Keratinocyte (primary cell): ENCODE measurements around the gene ITPR1. TPM values are rescaled to one million over a fixed set of nuclear protein-coding genes. Genes with fewer than 3 reads are reported as not detected.

ENCODE experiments used
- DNase-seq: peaks from one replicate; pipeline ENCODE4 v3.0.0-alpha.2; 2011; ENCODE audit warnings: low read depth, missing footprints, low spot score
- FAIRE-seq: peaks from 2 replicates; lab custom pipeline; 2011; peaks lifted over from hg19 to GRCh38; lab: Jason Lieb, UNC
- H2AFZ ChIP-seq: 2 replicates; pipeline ENCODE4 v1.6.0; 2012; ENCODE audit warnings: low read length, control low read depth, inconsistent platforms; ENCODE audit not compliant: control insufficient read depth
- H3K27ac ChIP-seq: 2 replicates; pipeline ENCODE4 v1.5.1; 2011; ENCODE audit warnings: low read length; ENCODE audit not compliant: control insufficient read depth, insufficient read depth
- H3K27me3 ChIP-seq: 3 replicates; pipeline ENCODE4 v1.6.0; 2011; ENCODE audit warnings: low read length; ENCODE audit not compliant: control insufficient read depth, insufficient read depth; ENCODE audit errors: extremely low read depth
- H3K36me3 ChIP-seq, 2 experiments: 2 replicates in 1 of 2; 3 replicates in 1 of 2; pipeline ENCODE4 v1.5.1; 2011; ENCODE audit warnings: low read length in 2 of 2, mild to moderate bottlenecking in 1 of 2; ENCODE audit not compliant: control insufficient read depth in 2 of 2, insufficient read depth in 2 of 2; ENCODE audit errors: extremely low read depth in 1 of 2
- H3K4me1 ChIP-seq: 3 replicates; pipeline ENCODE4 v1.5.1; 2011; ENCODE audit warnings: low read length; ENCODE audit not compliant: control insufficient read depth, insufficient read depth; ENCODE audit errors: extremely low read depth
- H3K4me2 ChIP-seq: 3 replicates; pipeline ENCODE4 v1.6.0; 2011; ENCODE audit warnings: low read depth, low read length; ENCODE audit not compliant: control insufficient read depth, insufficient read depth; ENCODE audit errors: extremely low read depth
- H3K4me3 ChIP-seq, 3 experiments: fragments of 200-600 bp in 1 of 3; sonication (generic) in 1 of 3; 2 replicates in 2 of 3; 3 replicates in 1 of 3; pipeline ENCODE4 v1.5.1; 2011 to 2016; ENCODE audit warnings: low read length in 3 of 3, mild to moderate bottlenecking in 3 of 3, control low read depth in 2 of 3, inconsistent platforms in 1 of 3, low read depth in 1 of 3, mixed read lengths in 1 of 3, mixed run types in 1 of 3, moderate library complexity in 1 of 3; ENCODE audit not compliant: control insufficient read depth in 2 of 3, insufficient read depth in 2 of 3; ENCODE audit errors: extremely low read depth in 1 of 3
- H3K79me2 ChIP-seq: 2 replicates; pipeline ENCODE4 v1.6.0; 2012; ENCODE audit warnings: low read length; ENCODE audit not compliant: control insufficient read depth, insufficient read depth
- H3K9ac ChIP-seq: 3 replicates; pipeline ENCODE4 v1.6.0; 2011; ENCODE audit warnings: low read length; ENCODE audit not compliant: control insufficient read depth, insufficient read depth; ENCODE audit errors: extremely low read depth
- H3K9me1 ChIP-seq: 3 replicates; pipeline ENCODE4 v1.6.0; 2011; ENCODE audit warnings: low read length; ENCODE audit not compliant: control insufficient read depth, insufficient read depth; ENCODE audit errors: extremely low read depth
- H3K9me3 ChIP-seq: 2 replicates; pipeline ENCODE4 v1.5.1; 2012; ENCODE audit warnings: low read depth, low read length; ENCODE audit not compliant: control insufficient read depth
- H4K20me1 ChIP-seq: 3 replicates; pipeline ENCODE4 v1.6.0; 2011; ENCODE audit warnings: low read length; ENCODE audit not compliant: control insufficient read depth, insufficient read depth; ENCODE audit errors: extremely low read depth
- CTCF ChIP-seq, 3 experiments: IDR thresholded peaks in 1 of 3; conservative IDR thresholded peaks in 1 of 3; optimal IDR thresholded peaks in 1 of 3; 2 replicates in 2 of 3; 3 replicates in 1 of 3; pipeline versions ENCODE3 to v1.5.1; 2011; ENCODE audit warnings: low read length in 3 of 3, mild to moderate bottlenecking in 3 of 3, moderate library complexity in 2 of 3, control low read depth in 1 of 3, inconsistent platforms in 1 of 3; ENCODE audit not compliant: insufficient read depth in 2 of 3; ENCODE audit errors: extremely low read depth in 1 of 3
- EZH2 ChIP-seq: IDR thresholded peaks from one replicate; pipeline ENCODE4 v1.6.1; 2012; ENCODE audit warnings: inconsistent platforms, mild to moderate bottlenecking, low read length, moderate library complexity
- dilution Hi-C: fragments of 300-500 bp; cut with MboI; formaldehyde crosslinking; loops from one replicate; pipeline ENCODE4 v1.7.0; 2020; ENCODE audit warnings: low sequenced_read_pairs; ENCODE audit not compliant: extremely low pct_ligation_motif_present
- polyA plus RNA-seq, 5 experiments: library from polyadenylated mRNA; depleted of rRNA in 3 of 5; stranded (reverse) in 3 of 5; stranded (forward) in 1 of 5; unstranded in 1 of 5; fragments of >200 nt; gene quantifications; 1 replicate in 1 of 5; 2 replicates in 3 of 5; 3 replicates in 1 of 5; pipeline versions ENCODE4 v1.2.1 to v1.2.3, GENCODE V29; 2011 to 2012; ENCODE audit warnings: missing spikeins in 2 of 5, low read depth in 1 of 5, low replicate concordance in 1 of 5

ITPR1 gene
- polyA plus RNA-seq, 1 donor (not counting 4 experiments of a cell fraction or from before 2014, with no cell fraction given) = 3.5 TPM

- dilution Hi-C loops = no loop called here
- Histone ChIP-seq H3K36me3 (no peaks in the 10 kb centered on the region), H3K27ac (no peak overlapping the region), H2AFZ (no peak overlapping the region), H3K4me3 (no peak overlapping the region), H3K9me1 (no peaks in the 10 kb centered on the region), H3K79me2 (no peaks in the 10 kb centered on the region), H3K9ac (no peak overlapping the region), H3K9me3 (peaks cover 2% of the 10 kb centered on the region), H3K27me3 (no peaks in the 10 kb centered on the region), H4K20me1 (no peaks in the 10 kb centered on the region), H3K4me2 (no peak overlapping the region), H3K4me1 (no peaks in the 10 kb centered on the region)
- FAIRE-seq (no peak), DNase-seq (no peak)
- TF ChIP-seq EZH2 (no peak), CTCF (optimal IDR thresholded peaks at IDR 0.05 in 1 of 3, IDR thresholded peaks at IDR 0.05 in 1 of 3, conservative IDR thresholded peaks at IDR 0.05 in 1 of 3; ENCODE audit: extremely low read depth in 1 of 3, insufficient read depth in 2 of 3, low read length in 3 of 3) (no peak)
These were observed 324.0 kb downstream of the ITPR1 start for GRCh38 chr3:4817128-4817527.

GRCh38 chr3:4818164-4818563, 325.0 kb downstream of the ITPR1 start:
- no peak overlapping the region for H3K27ac ChIP-seq

More at GRCh38 chr3:4818164-4818563, 325.0 kb downstream of the ITPR1 start:
- Histone ChIP-seq H3K36me3 (no peaks in the 10 kb centered on the region), H3K4me3 (no peak overlapping the region), H3K27me3 (no peaks in the 10 kb centered on the region), H3K79me2 (no peaks in the 10 kb centered on the region), H3K9me3 (peaks cover 2% of the 10 kb centered on the region), H2AFZ (no peak overlapping the region), H3K9ac (no peak overlapping the region), H3K9me1 (no peaks in the 10 kb centered on the region), H3K4me1 (no peaks in the 10 kb centered on the region), H4K20me1 (no peaks in the 10 kb centered on the region), H3K4me2 (no peak overlapping the region)
- TF ChIP-seq EZH2 (no peak), CTCF (optimal IDR thresholded peaks at IDR 0.05 in 1 of 3, IDR thresholded peaks at IDR 0.05 in 1 of 3, conservative IDR thresholded peaks at IDR 0.05 in 1 of 3; ENCODE audit: extremely low read depth in 1 of 3, insufficient read depth in 2 of 3, low read length in 3 of 3) (no peak)
- FAIRE-seq (no peak), DNase-seq (no peak)
- dilution Hi-C loops = no loop called here
